GM23248 (cell line): ENCODE measurements around the gene ZC3H18. TPM values are rescaled to one million over a fixed set of nuclear protein-coding genes. Genes with fewer than 3 reads are reported as not detected.

Experiments
- DNase-seq: peaks from one replicate; pipeline ENCODE4 v3.0.0-alpha.2; 2015
- H2AFZ ChIP-seq: fragments of 200-600 bp; sonication (generic); 2 replicates; pipeline ENCODE4 v1.6.1; 2016; ENCODE audit warnings: antibody characterized with exemption
- H3F3A ChIP-seq: fragments of 200-600 bp; sonication (generic); 2 replicates; pipeline ENCODE4 v1.6.1; 2016; ENCODE audit warnings: mild to moderate bottlenecking, antibody characterized with exemption, mixed run types; ENCODE audit not compliant: insufficient read depth
- H3K27ac ChIP-seq: fragments of 200-600 bp; sonication (generic); 2 replicates; pipeline ENCODE4 v1.5.1; 2016; ENCODE audit warnings: mild to moderate bottlenecking
- H3K27me3 ChIP-seq: fragments of 200-600 bp; sonication (generic); replicated peaks from 2 replicates; pipeline ENCODE4 v1.6.1; 2016; ENCODE audit warnings: mild to moderate bottlenecking; ENCODE audit not compliant: insufficient read depth
- H3K36me3 ChIP-seq: fragments of 200-600 bp; sonication (generic); 2 replicates; pipeline ENCODE4 v1.6.1; 2016; ENCODE audit warnings: low read depth, mild to moderate bottlenecking
- H3K4me1 ChIP-seq: fragments of 200-600 bp; sonication (generic); 2 replicates; pipeline ENCODE4 v1.6.1; 2016; ENCODE audit warnings: mild to moderate bottlenecking; ENCODE audit not compliant: insufficient read depth
- H3K4me2 ChIP-seq: fragments of 200-600 bp; sonication (generic); one replicate; pipeline ENCODE4 v1.6.1; 2016; ENCODE audit warnings: mild to moderate bottlenecking; ENCODE audit not compliant: unreplicated experiment
- H3K4me3 ChIP-seq: fragments of 200-600 bp; sonication (generic); 2 replicates; pipeline ENCODE4 v1.5.1; 2016; ENCODE audit warnings: mild to moderate bottlenecking
- H3K79me2 ChIP-seq: fragments of 200-600 bp; sonication (generic); 2 replicates; pipeline ENCODE4 v1.6.1; 2016; ENCODE audit warnings: mild to moderate bottlenecking; ENCODE audit not compliant: insufficient read depth
- H3K9ac ChIP-seq: fragments of 200-600 bp; sonication (generic); 2 replicates; pipeline ENCODE4 v1.6.1; 2016; ENCODE audit warnings: mild to moderate bottlenecking
- H3K9me2 ChIP-seq: fragments of 200-600 bp; sonication (generic); 2 replicates; pipeline ENCODE4 v1.6.1; 2016; ENCODE audit warnings: mixed run types, mild to moderate bottlenecking, moderate library complexity; ENCODE audit not compliant: insufficient read depth
- H3K9me3 ChIP-seq: fragments of 200-600 bp; sonication (generic); one replicate; pipeline ENCODE4 v1.6.1; 2017; ENCODE audit warnings: low read depth
- H4K20me1 ChIP-seq: fragments of 200-600 bp; sonication (generic); 2 replicates; pipeline ENCODE4 v1.6.0; 2016; ENCODE audit not compliant: insufficient read depth
- EZH2 ChIP-seq: fragments of 200-600 bp; sonication (generic); IDR thresholded peaks from 2 replicates; pipeline ENCODE4 v1.6.1; 2018; ENCODE audit warnings: antibody characterized with exemption, mild to moderate bottlenecking; ENCODE audit not compliant: insufficient read depth, poor library complexity, severe bottlenecking
- EZH2phosphoT487 ChIP-seq: fragments of 200-600 bp; sonication (generic); IDR thresholded peaks from 2 replicates; pipeline ENCODE4 v1.6.1; 2018; ENCODE audit warnings: antibody characterized with exemption, moderate library complexity, mild to moderate bottlenecking, low read depth; ENCODE audit not compliant: insufficient read depth
- WGBS, 2 experiments: methylation state at CpG; one replicate each; pipeline ENCODE4 v1.1.6; 2015 to 2017; ENCODE audit warnings: low lambda C conversion rate in 2 of 2, low coverage in 1 of 2; ENCODE audit errors: missing lambda C conversion rate in 2 of 2; 5-methylcytosine and 5-hydroxymethylcytosine counted together
- in situ Hi-C: fragments of 300-500 bp; cut with MboI; formaldehyde crosslinking; loops from 2 replicates; pipeline ENCODE4 v1.15.0; 2020
- polyA plus RNA-seq: library from polyadenylated mRNA; unstranded; fragments of >200 nt; fragmentation: Nextera tagmentation; extraction: Ambion mirVana; gene quantifications from 2 replicates; pipeline ENCODE4 v1.2.1, GENCODE V29; 2016
- total RNA-seq: library from RNA; depleted of rRNA; stranded (reverse); fragments of >200 nt; shearing (Covaris generic); gene quantifications from 2 replicates; pipeline ENCODE4 v1.2.3, GENCODE V29; 2014

Gene ZC3H18
- total and polyA plus RNA-seq, 2 experiments from 2014 or later, result 9.7 to 24.9 TPM

- in situ Hi-C loops, result no loop called here
- Histone ChIP-seq H3K27me3 (no peaks in the 10 kb centered on the region), H3K4me2 (no peak overlapping the region), H2AFZ (no peak overlapping the region), H3K9me3 (no peaks in the 10 kb centered on the region), H3K9me2 (no peaks in the 10 kb centered on the region), H3F3A (no peaks in the 10 kb centered on the region), H3K9ac (no peak overlapping the region), H4K20me1 (no peaks in the 10 kb centered on the region), H3K4me3 (no peak overlapping the region), H3K79me2 (no peaks in the 10 kb centered on the region), H3K4me1 (no peaks in the 10 kb centered on the region), H3K36me3 (0 out of 2 replicates have a peak, but pooled peaks cover 1% of the 10 kb centered on the region), H3K27ac (no peak overlapping the region)
- no peak for DNase-seq
- whole genome bisulfite sequencing, 2 experiments, result 72 to 77% methylated on average over 12 of the region's 12 CpGs
- TF ChIP-seq EZH2phosphoT487 (no peak), EZH2 (no peak)
These were observed 58.3 kb downstream of the ZC3H18 start for GRCh38 chr16:88628512-88628974.

GRCh38 chr16:88629835-88630234 lies 59.6 kb downstream of the ZC3H18 start:
- TF ChIP-seq EZH2 (no peak), EZH2phosphoT487 (no peak)
- Histone ChIP-seq H3K27ac (no peak overlapping the region), H3K9me3 (no peaks in the 10 kb centered on the region), H2AFZ (no peak overlapping the region), H3K27me3 (no peaks in the 10 kb centered on the region), H3K36me3 (no peaks in the 10 kb centered on the region), H3K4me3 (no peak overlapping the region), H3K9ac (no peak overlapping the region), H3K4me2 (no peak overlapping the region), H3K79me2 (no peaks in the 10 kb centered on the region), H3F3A (no peaks in the 10 kb centered on the region), H4K20me1 (no peaks in the 10 kb centered on the region), H3K9me2 (no peaks in the 10 kb centered on the region), H3K4me1 (no peaks in the 10 kb centered on the region)
- WGBS, 2 experiments, result 80 to 81% methylated on average over 9 of the region's 9 CpGs
- DNase-seq, result no peak
- in situ Hi-C loops, result no loop called here

- in situ Hi-C loops, result no loop called here
- 94 to 99% methylated on average over 11 to 12 of the region's 12 CpGs for WGBS, 2 experiments
These were observed 60.2 kb downstream of the ZC3H18 start for GRCh38 chr16:88630433-88630832.

GRCh38 chr16:88630941-88631340 lies 60.7 kb downstream of the ZC3H18 start:
- Histone ChIP-seq H3K79me2 (no peaks in the 10 kb centered on the region), H3F3A (no peaks in the 10 kb centered on the region), H3K36me3 (no peaks in the 10 kb centered on the region), H3K9me3 (no peaks in the 10 kb centered on the region), H3K27ac (no peak overlapping the region), H3K4me1 (no peaks in the 10 kb centered on the region), H3K27me3 (no peaks in the 10 kb centered on the region), H3K4me3 (no peak overlapping the region), H4K20me1 (no peaks in the 10 kb centered on the region), H3K4me2 (no peak overlapping the region), H3K9ac (no peak overlapping the region), H2AFZ (no peak overlapping the region), H3K9me2 (no peaks in the 10 kb centered on the region)
- TF ChIP-seq EZH2phosphoT487, result no peak
- TF ChIP-seq EZH2, result no peak
- in situ Hi-C loops, result no loop called here
- no peak for DNase-seq
- 96 to 98% methylated on average over 20 to 23 of the region's 23 CpGs for WGBS, 2 experiments

More at GRCh38 chr16:88630433-88630832, 60.2 kb downstream of the ZC3H18 start:
- H3K27me3 ChIP-seq, result no peaks in the 10 kb centered on the region
- no peaks in the 10 kb centered on the region for H3K4me1 ChIP-seq
- TF ChIP-seq EZH2phosphoT487 (no peak), EZH2 (no peak)
- no peaks in the 10 kb centered on the region for H4K20me1 ChIP-seq
- H3K4me3 ChIP-seq, result no peak overlapping the region
- no peaks in the 10 kb centered on the region for H3K79me2 ChIP-seq
- H3K9ac ChIP-seq, result no peak overlapping the region
- no peak overlapping the region for H2AFZ ChIP-seq
- no peaks in the 10 kb centered on the region for H3K9me2 ChIP-seq
- H3K27ac ChIP-seq, result no peak overlapping the region
- no peak overlapping the region for H3K4me2 ChIP-seq
- H3K9me3 ChIP-seq, result no peaks in the 10 kb centered on the region
- H3F3A ChIP-seq, result no peaks in the 10 kb centered on the region
- H3K36me3 ChIP-seq, result no peaks in the 10 kb centered on the region
- DNase-seq, result no peak

GRCh38 chr16:88631384-88631783 lies 61.2 kb downstream of the ZC3H18 start:
- in situ Hi-C loops, result no loop called here
- no peaks in the 10 kb centered on the region for H3K36me3 ChIP-seq

More at GRCh38 chr16:88631384-88631783, 61.2 kb downstream of the ZC3H18 start:
- H3F3A ChIP-seq, result no peaks in the 10 kb centered on the region
- no peaks in the 10 kb centered on the region for H3K27me3 ChIP-seq
- H4K20me1 ChIP-seq, result no peaks in the 10 kb centered on the region
- H3K4me2 ChIP-seq, result no peak overlapping the region
- H3K9ac ChIP-seq, result no peak overlapping the region
- H3K9me2 ChIP-seq, result no peaks in the 10 kb centered on the region
- no peaks in the 10 kb centered on the region for H3K9me3 ChIP-seq
- WGBS, 2 experiments, result 84 to 86% methylated on average over 11 to 16 of the region's 16 CpGs
- no peak for TF ChIP-seq EZH2
- TF ChIP-seq EZH2phosphoT487, result no peak
- no peak overlapping the region for H3K27ac ChIP-seq
- H3K4me3 ChIP-seq, result no peak overlapping the region
- DNase-seq, result no peak
- no peaks in the 10 kb centered on the region for H3K4me1 ChIP-seq
- no peak overlapping the region for H2AFZ ChIP-seq
- no peaks in the 10 kb centered on the region for H3K79me2 ChIP-seq
